ENCODE results near the gene PIEZO2.

- TF ChIP-seq, protein P1, sequence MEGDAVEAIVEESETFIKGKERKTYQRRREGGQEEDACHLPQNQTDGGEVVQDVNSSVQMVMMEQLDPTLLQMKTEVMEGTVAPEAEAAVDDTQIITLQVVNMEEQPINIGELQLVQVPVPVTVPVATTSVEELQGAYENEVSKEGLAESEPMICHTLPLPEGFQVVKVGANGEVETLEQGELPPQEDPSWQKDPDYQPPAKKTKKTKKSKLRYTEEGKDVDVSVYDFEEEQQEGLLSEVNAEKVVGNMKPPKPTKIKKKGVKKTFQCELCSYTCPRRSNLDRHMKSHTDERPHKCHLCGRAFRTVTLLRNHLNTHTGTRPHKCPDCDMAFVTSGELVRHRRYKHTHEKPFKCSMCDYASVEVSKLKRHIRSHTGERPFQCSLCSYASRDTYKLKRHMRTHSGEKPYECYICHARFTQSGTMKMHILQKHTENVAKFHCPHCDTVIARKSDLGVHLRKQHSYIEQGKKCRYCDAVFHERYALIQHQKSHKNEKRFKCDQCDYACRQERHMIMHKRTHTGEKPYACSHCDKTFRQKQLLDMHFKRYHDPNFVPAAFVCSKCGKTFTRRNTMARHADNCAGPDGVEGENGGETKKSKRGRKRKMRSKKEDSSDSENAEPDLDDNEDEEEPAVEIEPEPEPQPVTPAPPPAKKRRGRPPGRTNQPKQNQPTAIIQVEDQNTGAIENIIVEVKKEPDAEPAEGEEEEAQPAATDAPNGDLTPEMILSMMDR (IDR thresholded peaks at IDR 0.05 in 4 of 5, conservative IDR thresholded peaks at IDR 0.05 in 1 of 5): no peak
- TF ChIP-seq POLR2A (IDR thresholded peaks at IDR 0.05): no peak
Measured at GRCh38 chr18:10909724-10910123, 239.6 kb downstream of the PIEZO2 start.
